ENCODE measurements around the gene CCDC117. TPM values are rescaled to one million over a fixed set of nuclear protein-coding genes. Genes with fewer than 3 reads are reported as not detected.
"Not testable (repeated sequence)": the region's sequence is repeated elsewhere in the genome, so short reads cannot be mapped to it uniquely, and the experiment has no call there.

CCDC117 gene
- total RNA-seq, 1 donor = 34.5 TPM

- no peak for TF ChIP-seq CTCF (IDR thresholded peaks at IDR 0.05; ENCODE audit: insufficient read depth, low read depth, low read length)
- no peak overlapping the region for H3K4me3 ChIP-seq (ENCODE audit: low read depth, low read length)
- no peak for DNase-seq (ENCODE audit: low read depth)
Measured at GRCh38 chr22:28817064-28817463, 44.6 kb downstream of the CCDC117 start.

- TF ChIP-seq CTCF (IDR thresholded peaks at IDR 0.05; ENCODE audit: insufficient read depth, low read depth, low read length) = no peak
- DNase-seq (ENCODE audit: low read depth) = no peak
- no peak overlapping the region for H3K4me3 ChIP-seq (ENCODE audit: low read depth, low read length)
Measured at GRCh38 chr22:28817919-28818859, 45.7 kb downstream of the CCDC117 start.

- no peak for TF ChIP-seq CTCF (IDR thresholded peaks at IDR 0.05; ENCODE audit: insufficient read depth, low read depth, low read length)
- DNase-seq (ENCODE audit: low read depth) = no peak
- no peak overlapping the region for H3K4me3 ChIP-seq (ENCODE audit: low read depth, low read length)
Measured at GRCh38 chr22:28819253-28820096, 47.0 kb downstream of the CCDC117 start.

GRCh38 chr22:28820885-28821284 lies 48.4 kb downstream of the CCDC117 start:
- no peak for TF ChIP-seq CTCF (IDR thresholded peaks at IDR 0.05; ENCODE audit: insufficient read depth, low read depth, low read length)
- no peak for DNase-seq (ENCODE audit: low read depth)
- no peak overlapping the region for H3K4me3 ChIP-seq (ENCODE audit: low read depth, low read length)

- no peak overlapping the region for H3K4me3 ChIP-seq (ENCODE audit: low read depth, low read length)
- DNase-seq (ENCODE audit: low read depth) = no peak
- TF ChIP-seq CTCF (IDR thresholded peaks at IDR 0.05; ENCODE audit: insufficient read depth, low read depth, low read length) = no peak
Measured at GRCh38 chr22:28821452-28821851, 49.0 kb downstream of the CCDC117 start.

GRCh38 chr22:28822930-28823551 lies 50.5 kb downstream of the CCDC117 start:
- no peak for TF ChIP-seq CTCF (IDR thresholded peaks at IDR 0.05; ENCODE audit: insufficient read depth, low read depth, low read length)
- no peak overlapping the region for H3K4me3 ChIP-seq (ENCODE audit: low read depth, low read length)
- DNase-seq (ENCODE audit: low read depth) = no peak

GRCh38 chr22:28824455-28824854 lies 52.0 kb downstream of the CCDC117 start:
- not testable (repeated sequence) for H3K4me3 ChIP-seq (ENCODE audit: low read depth, low read length); DNase-seq (ENCODE audit: low read depth)

GRCh38 chr22:28826430-28826829 lies 53.9 kb downstream of the CCDC117 start:
- DNase-seq (ENCODE audit: low read depth) = not testable (repeated sequence)

More at GRCh38 chr22:28826430-28826829, 53.9 kb downstream of the CCDC117 start:
- not testable (repeated sequence) for H3K4me3 ChIP-seq (ENCODE audit: low read depth, low read length)
